GM08714 (cell line): Measurements from ENCODE around the gene NRIP3.
"Not testable (repeated sequence)": the region's sequence is repeated elsewhere in the genome, so short reads cannot be mapped to it uniquely, and the experiment has no call there.

Experiments
- H3K4me3 ChIP-seq: fragments of 200-500 bp; sonication (Bioruptor generic); 2 replicates; pipeline ENCODE4 v1.5.1; 2014; ENCODE audit warnings: mild to moderate bottlenecking, low read length, inconsistent platforms
- ZNF274 ChIP-seq: IDR thresholded peaks from 2 replicates; pipeline ENCODE4 v1.6.1; 2012; ENCODE audit warnings: mild to moderate bottlenecking, low read depth, low read length

NRIP3 gene

GRCh38 chr11:9002920-9003572 is 755 bp downstream of the NRIP3 start:
- no peak for TF ChIP-seq ZNF274
- peak overlapping the region; percentile 52; the same call in 1 of the 2 replicates for H3K4me3 ChIP-seq

DNA sequence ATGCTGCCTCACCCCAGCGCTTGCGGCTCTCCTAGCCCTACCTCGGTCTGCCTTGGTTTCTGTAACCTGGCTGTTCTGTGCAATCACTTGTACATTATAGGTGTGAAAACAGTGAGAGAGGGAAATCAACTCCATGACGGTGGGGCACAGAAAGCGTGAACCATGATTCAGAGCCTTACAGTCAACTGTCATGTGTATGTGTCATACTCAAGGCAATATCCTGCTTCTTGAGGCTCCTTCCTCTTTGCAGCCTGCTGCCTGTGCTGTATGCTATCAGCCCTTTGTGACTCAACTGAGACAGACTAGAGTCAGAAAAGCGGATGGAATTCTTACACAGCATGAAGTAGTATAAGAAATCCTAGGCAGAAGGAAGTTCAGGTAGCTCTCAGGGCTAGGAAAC is 2.1 kb downstream of the NRIP3 start:
- no peak overlapping the region for H3K4me3 ChIP-seq
- TF ChIP-seq ZNF274: no peak

GRCh38 chr11:8998017-8998416 is 5.8 kb downstream of the NRIP3 start:
- H3K4me3 ChIP-seq: no peak overlapping the region
- no peak for TF ChIP-seq ZNF274

GRCh38 chr11:8997451-8997850 is 6.3 kb downstream of the NRIP3 start:
- TF ChIP-seq ZNF274: no peak

GRCh38 chr11:8989453-8989852 is 14.3 kb downstream of the NRIP3 start:
- H3K4me3 ChIP-seq: no peak overlapping the region
- no peak for TF ChIP-seq ZNF274

More at GRCh38 chr11:8997451-8997850, 6.3 kb downstream of the NRIP3 start:
- no peak overlapping the region for H3K4me3 ChIP-seq

- no peak for TF ChIP-seq ZNF274
Observed at GRCh38 chr11:8988329-8989234, 15.2 kb downstream of the NRIP3 start.

GRCh38 chr11:8987446-8987845 is 16.4 kb downstream of the NRIP3 start:
- TF ChIP-seq ZNF274: no peak

More at GRCh38 chr11:8988329-8989234, 15.2 kb downstream of the NRIP3 start:
- H3K4me3 ChIP-seq: no peak overlapping the region

DNA sequence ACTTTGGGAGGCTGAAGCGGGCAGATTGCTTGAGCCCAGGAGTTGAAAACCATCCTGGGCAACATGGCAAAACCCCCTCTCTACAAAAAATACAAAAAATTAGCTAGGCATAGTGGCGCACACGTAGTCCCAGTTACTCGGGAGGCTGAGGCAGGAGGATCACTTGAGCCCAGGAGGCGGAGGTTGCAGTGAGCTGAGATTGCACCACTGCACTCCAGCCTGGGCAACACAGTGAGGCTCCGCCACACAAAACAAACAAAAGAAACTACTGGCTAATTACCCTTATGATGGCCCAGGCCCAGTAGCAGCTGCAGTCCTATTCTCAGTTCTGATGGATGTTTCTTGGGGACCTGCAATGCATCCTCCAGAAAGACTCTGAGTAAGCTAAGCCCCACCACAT is 17.0 kb downstream of the NRIP3 start:
- H3K4me3 ChIP-seq: not testable (repeated sequence)

More at GRCh38 chr11:8987446-8987845, 16.4 kb downstream of the NRIP3 start:
- no peak overlapping the region for H3K4me3 ChIP-seq

GRCh38 chr11:8985462-8985861 is 18.3 kb downstream of the NRIP3 start:
- TF ChIP-seq ZNF274: no peak
- H3K4me3 ChIP-seq: no peak overlapping the region

GRCh38 chr11:8983552-8983951 is 20.2 kb downstream of the NRIP3 start:
- H3K4me3 ChIP-seq: no peak overlapping the region
- TF ChIP-seq ZNF274: no peak

- TF ChIP-seq ZNF274: no peak
- H3K4me3 ChIP-seq: no peak overlapping the region
Observed at GRCh38 chr11:8980485-8980884, 23.3 kb downstream of the NRIP3 start.

- not testable (repeated sequence) for H3K4me3 ChIP-seq
Observed at GRCh38 chr11:8979365-8979764, 24.4 kb downstream of the NRIP3 start.

- H3K4me3 ChIP-seq: no peak overlapping the region
- no peak for TF ChIP-seq ZNF274
Observed at GRCh38 chr11:8973121-8973520, 30.7 kb downstream of the NRIP3 start.

DNA sequence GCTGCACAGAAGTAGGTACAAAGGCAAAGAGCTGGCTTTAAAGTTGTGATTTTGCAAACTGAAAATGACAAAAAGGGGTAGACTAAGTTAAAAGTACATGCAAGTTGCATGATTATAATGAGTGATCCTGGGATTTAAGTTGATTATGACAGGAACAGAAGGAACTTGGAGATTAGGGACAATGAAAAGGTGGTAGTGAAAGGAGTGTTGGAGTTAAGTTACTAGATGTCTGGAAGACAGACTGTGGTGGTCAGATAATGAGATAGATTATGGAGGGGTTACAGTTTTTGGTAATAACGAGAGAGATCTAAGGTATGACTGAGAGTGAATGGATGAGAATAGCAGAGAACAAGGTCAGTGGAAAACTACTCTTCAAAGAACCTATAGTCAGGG is 31.9 kb downstream of the NRIP3 start:
- no peak overlapping the region for H3K4me3 ChIP-seq
- TF ChIP-seq ZNF274: no peak
